ENCODE results near the gene PCCA. TPM values are rescaled to one million over a fixed set of nuclear protein-coding genes. Genes with fewer than 3 reads are reported as not detected.

PCCA gene
- 10 to 100 TPM; 40.1 to 82.8 (median 61.1) TPM for total RNA-seq

- no peak for TF ChIP-seq CTCF (IDR thresholded peaks at IDR 0.05; ENCODE audit: low read depth)
These were observed at the start of gene PCCA for GRCh38 chr13:100088644-100089464. Gene PCCA, plus strand, starts transcription at chr13:100089093. Its CDS starts 28 bp downstream, at chr13:100089121.

- no peak for TF ChIP-seq CTCF (IDR thresholded peaks at IDR 0.05; ENCODE audit: low read depth)
These were observed 49.2 kb upstream of the PCCA start for GRCh38 chr13:100039740-100040139.

- TF ChIP-seq CTCF (IDR thresholded peaks at IDR 0.05; ENCODE audit: low read depth), result no peak
These were observed 48.7 kb upstream of the PCCA start for GRCh38 chr13:100040196-100040595.

- TF ChIP-seq CTCF (IDR thresholded peaks at IDR 0.05; ENCODE audit: low read depth), result no peak
These were observed 44.0 kb upstream of the PCCA start for GRCh38 chr13:100044936-100045335.

GRCh38 chr13:100045355-100045754 lies 43.5 kb upstream of the PCCA start:
- no peak for TF ChIP-seq CTCF (IDR thresholded peaks at IDR 0.05; ENCODE audit: low read depth)

GRCh38 chr13:100051070-100051469 lies 37.8 kb upstream of the PCCA start:
- no peak for TF ChIP-seq CTCF (IDR thresholded peaks at IDR 0.05; ENCODE audit: low read depth)

- no peak for TF ChIP-seq CTCF (IDR thresholded peaks at IDR 0.05; ENCODE audit: low read depth)
These were observed 29.1 kb upstream of the PCCA start for GRCh38 chr13:100059827-100060226.

All from subcutaneous adipose tissue (tissue), 4 donors.